ENCODE data around the gene C16orf86. TPM values are rescaled to one million over a fixed set of nuclear protein-coding genes. Genes with fewer than 3 reads are reported as not detected.
A peak's percentile ranks its signal among the peaks of the same experiment; 100 is the strongest.

Gene C16orf86
- total RNA-seq, 1 experiment from 2014 or later = 0.34 TPM

DNA sequence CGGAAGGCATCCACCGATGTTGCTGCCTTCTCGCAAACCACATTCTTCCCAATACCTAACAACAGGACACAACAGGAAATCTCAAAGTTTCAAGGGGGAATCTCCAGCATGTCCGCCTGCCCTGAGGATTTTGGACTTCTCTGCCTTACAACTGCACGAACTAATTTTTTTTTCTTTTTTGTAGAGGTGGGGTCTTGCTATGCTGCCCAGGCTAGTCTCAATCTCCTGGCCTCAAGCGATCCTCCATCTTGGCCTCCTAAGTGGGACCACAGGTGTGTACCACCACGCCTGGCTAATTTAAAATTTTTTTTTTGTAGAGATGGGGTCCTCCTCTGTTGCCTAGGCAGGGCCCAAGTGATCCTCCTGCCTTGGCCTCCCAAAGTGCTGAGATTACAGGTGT is 9.4 kb downstream of the C16orf86 start:
- H3K27ac Mint-ChIP-seq (ENCODE audit: unreplicated experiment) = no peak overlapping the region

DNA sequence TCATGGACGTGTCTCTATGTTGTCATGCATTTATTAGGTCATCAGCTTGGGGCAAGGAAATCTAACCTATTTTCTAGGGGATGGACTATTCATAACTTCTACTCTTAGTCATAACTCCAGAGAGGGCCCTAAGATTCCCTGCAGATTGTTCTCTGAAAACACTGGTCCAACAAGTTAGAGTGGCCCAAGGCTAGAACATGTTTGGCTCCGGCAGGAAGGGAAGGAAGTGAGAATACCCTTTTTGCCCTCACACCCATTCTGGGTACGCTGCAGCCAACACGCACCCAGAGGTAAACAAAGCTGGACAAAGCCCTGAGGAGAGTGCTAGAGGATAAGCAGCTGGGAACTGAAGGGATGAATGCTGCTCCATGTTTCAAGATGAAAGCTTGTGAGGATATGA is 9.9 kb downstream of the C16orf86 start:
- POLR2A ChIA-PET = no interaction called here

More for the DNA sequence above, 9.4 kb downstream of the C16orf86 start:
- no peaks in the 10 kb centered on the region for H3K36me3 Mint-ChIP-seq (ENCODE audit: insufficient read depth, unreplicated experiment)
- no peak overlapping the region for H3K4me3 Mint-ChIP-seq (ENCODE audit: unreplicated experiment)
- no peaks in the 10 kb centered on the region for H3K27me3 Mint-ChIP-seq (ENCODE audit: insufficient read depth, unreplicated experiment)
- H3K9me3 Mint-ChIP-seq (ENCODE audit: unreplicated experiment) = no peaks in the 10 kb centered on the region
- no peak for DNase-seq
- TF ChIP-seq, protein P1, sequence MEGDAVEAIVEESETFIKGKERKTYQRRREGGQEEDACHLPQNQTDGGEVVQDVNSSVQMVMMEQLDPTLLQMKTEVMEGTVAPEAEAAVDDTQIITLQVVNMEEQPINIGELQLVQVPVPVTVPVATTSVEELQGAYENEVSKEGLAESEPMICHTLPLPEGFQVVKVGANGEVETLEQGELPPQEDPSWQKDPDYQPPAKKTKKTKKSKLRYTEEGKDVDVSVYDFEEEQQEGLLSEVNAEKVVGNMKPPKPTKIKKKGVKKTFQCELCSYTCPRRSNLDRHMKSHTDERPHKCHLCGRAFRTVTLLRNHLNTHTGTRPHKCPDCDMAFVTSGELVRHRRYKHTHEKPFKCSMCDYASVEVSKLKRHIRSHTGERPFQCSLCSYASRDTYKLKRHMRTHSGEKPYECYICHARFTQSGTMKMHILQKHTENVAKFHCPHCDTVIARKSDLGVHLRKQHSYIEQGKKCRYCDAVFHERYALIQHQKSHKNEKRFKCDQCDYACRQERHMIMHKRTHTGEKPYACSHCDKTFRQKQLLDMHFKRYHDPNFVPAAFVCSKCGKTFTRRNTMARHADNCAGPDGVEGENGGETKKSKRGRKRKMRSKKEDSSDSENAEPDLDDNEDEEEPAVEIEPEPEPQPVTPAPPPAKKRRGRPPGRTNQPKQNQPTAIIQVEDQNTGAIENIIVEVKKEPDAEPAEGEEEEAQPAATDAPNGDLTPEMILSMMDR (IDR thresholded peaks at IDR 0.05; ENCODE audit: insufficient read depth in 1 of 2, low read depth in 1 of 2, low read length in 1 of 2, severe bottlenecking in 1 of 2, unreplicated experiment in 1 of 2) = no peak
- no TSS peak for BruUV-seq (replicated peaks)
- peaks cover 4% of the 10 kb centered on the region for H3K4me1 Mint-ChIP-seq (ENCODE audit: low read depth, unreplicated experiment)
- no peaks in the 10 kb centered on the region for H3K27me3 ChIP-seq (replicated peaks; ENCODE audit: control insufficient read depth, insufficient read depth, low read length)
- H3K4me1 ChIP-seq = peaks cover 15% of the 10 kb centered on the region
- no peaks in the 10 kb centered on the region for H3K9me3 ChIP-seq
- ChIA-PET POLR2A (no interaction called here), CTCF (interaction anchor here (0.6 kb wide), 1 partner anchor 141 kb away, joined by 3 read pairs; no protein-coding TSS in a partner anchor)
- no peak overlapping the region for H3K4me3 ChIP-seq (ENCODE audit: low read depth, low read length)
- no peaks in the 10 kb centered on the region for H3K36me3 ChIP-seq (ENCODE audit: control insufficient read depth, insufficient read depth, low read length)
- intact Hi-C loops (cut with micrococcal nuclease; ENCODE audit: unreplicated experiment) = no loop called here

DNA sequence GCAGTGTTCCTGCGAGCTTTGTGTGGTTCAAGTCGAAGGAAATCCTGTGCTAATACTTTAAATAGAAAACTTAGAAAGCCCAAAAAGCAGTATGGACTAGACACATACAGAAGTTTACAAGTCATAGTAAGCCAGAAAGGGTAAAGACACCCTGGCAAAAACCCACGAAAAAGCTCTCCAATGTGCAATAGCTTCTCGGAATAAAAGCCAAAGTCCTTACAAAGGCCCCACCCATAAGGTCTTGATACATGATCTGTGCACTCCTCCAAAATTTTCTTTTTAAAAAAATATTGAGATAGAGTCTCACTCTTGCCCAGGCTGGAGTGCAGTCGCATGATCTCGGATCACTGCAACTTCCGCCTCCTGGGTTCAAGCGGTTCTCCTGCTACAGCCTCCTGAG is 10.3 kb downstream of the C16orf86 start:
- Mint-ChIP-seq H3K27ac (ENCODE audit: unreplicated experiment) (peak overlapping the region; percentile 78), H3K36me3 (ENCODE audit: insufficient read depth, unreplicated experiment) (no peaks in the 10 kb centered on the region), H3K4me3 (ENCODE audit: unreplicated experiment) (no peak overlapping the region), H3K9me3 (ENCODE audit: unreplicated experiment) (no peaks in the 10 kb centered on the region), H3K27me3 (ENCODE audit: insufficient read depth, unreplicated experiment) (no peaks in the 10 kb centered on the region), H3K4me1 (ENCODE audit: low read depth, unreplicated experiment) (peaks cover 4% of the 10 kb centered on the region)
- BruUV-seq (replicated peaks) = no TSS peak
- H3K9me3 ChIP-seq = no peaks in the 10 kb centered on the region
- TF ChIP-seq, protein P1 (IDR thresholded peaks at IDR 0.05; ENCODE audit: insufficient read depth in 1 of 2, low read depth in 1 of 2, low read length in 1 of 2, severe bottlenecking in 1 of 2, unreplicated experiment in 1 of 2) = no peak
- no peaks in the 10 kb centered on the region for H3K27me3 ChIP-seq (replicated peaks; ENCODE audit: control insufficient read depth, insufficient read depth, low read length)
- intact Hi-C loops (cut with micrococcal nuclease; ENCODE audit: unreplicated experiment) = no loop called here
- ChIA-PET CTCF (interaction anchor here (0.6 kb wide), 1 partner anchor 30 kb away, joined by 3 read pairs; no protein-coding TSS in a partner anchor), POLR2A (no interaction called here)
- DNase-seq = no peak
- no peak overlapping the region for H3K4me3 ChIP-seq (ENCODE audit: low read depth, low read length)
- no peaks in the 10 kb centered on the region for H3K36me3 ChIP-seq (ENCODE audit: control insufficient read depth, insufficient read depth, low read length)
- peaks cover 15% of the 10 kb centered on the region for H3K4me1 ChIP-seq

More for the DNA sequence above, 9.9 kb downstream of the C16orf86 start:
- peaks cover 15% of the 10 kb centered on the region for H3K4me1 ChIP-seq
- H3K9me3 ChIP-seq = no peaks in the 10 kb centered on the region
- no peak overlapping the region for H3K4me3 Mint-ChIP-seq (ENCODE audit: unreplicated experiment)
- BruUV-seq (replicated peaks) = no TSS peak
- H3K36me3 ChIP-seq (ENCODE audit: control insufficient read depth, insufficient read depth, low read length) = no peaks in the 10 kb centered on the region
- DNase-seq = no peak
- H3K27ac Mint-ChIP-seq (ENCODE audit: unreplicated experiment) = no peak overlapping the region
- H3K27me3 ChIP-seq (replicated peaks; ENCODE audit: control insufficient read depth, insufficient read depth, low read length) = no peaks in the 10 kb centered on the region
- H3K36me3 Mint-ChIP-seq (ENCODE audit: insufficient read depth, unreplicated experiment) = no peaks in the 10 kb centered on the region
- H3K9me3 Mint-ChIP-seq (ENCODE audit: unreplicated experiment) = no peaks in the 10 kb centered on the region
- H3K4me3 ChIP-seq (ENCODE audit: low read depth, low read length) = no peak overlapping the region
- H3K27me3 Mint-ChIP-seq (ENCODE audit: insufficient read depth, unreplicated experiment) = no peaks in the 10 kb centered on the region
- TF ChIP-seq, protein P1 (IDR thresholded peaks at IDR 0.05; ENCODE audit: insufficient read depth in 1 of 2, low read depth in 1 of 2, low read length in 1 of 2, severe bottlenecking in 1 of 2, unreplicated experiment in 1 of 2) = no peak
- H3K4me1 Mint-ChIP-seq (ENCODE audit: low read depth, unreplicated experiment) = peaks cover 4% of the 10 kb centered on the region
- intact Hi-C loops (cut with micrococcal nuclease; ENCODE audit: unreplicated experiment) = no loop called here
- CTCF ChIA-PET = interaction anchor here (0.6 kb wide), 1 partner anchor 140 kb away, joined by 3 read pairs; no protein-coding TSS in a partner anchor
